Activated CD4-positive, alpha-beta T cell treated with anti-CD3 and anti-CD28 coated beads for 24 hours (primary cell): ENCODE data around the gene ARL13B.
A peak's percentile ranks its signal among the peaks of the same experiment; 100 is the strongest.
"Not testable (repeated sequence)": the region's sequence is repeated elsewhere in the genome, so short reads cannot be mapped to it uniquely, and the experiment has no call there.

Experiments used
- DNase-seq, 2 donors: peaks; one replicate each; pipeline ENCODE4 v3.0.0-alpha.2; 2020; ENCODE audit warnings: low read depth in 2 of 2

ARL13B gene

DNA sequence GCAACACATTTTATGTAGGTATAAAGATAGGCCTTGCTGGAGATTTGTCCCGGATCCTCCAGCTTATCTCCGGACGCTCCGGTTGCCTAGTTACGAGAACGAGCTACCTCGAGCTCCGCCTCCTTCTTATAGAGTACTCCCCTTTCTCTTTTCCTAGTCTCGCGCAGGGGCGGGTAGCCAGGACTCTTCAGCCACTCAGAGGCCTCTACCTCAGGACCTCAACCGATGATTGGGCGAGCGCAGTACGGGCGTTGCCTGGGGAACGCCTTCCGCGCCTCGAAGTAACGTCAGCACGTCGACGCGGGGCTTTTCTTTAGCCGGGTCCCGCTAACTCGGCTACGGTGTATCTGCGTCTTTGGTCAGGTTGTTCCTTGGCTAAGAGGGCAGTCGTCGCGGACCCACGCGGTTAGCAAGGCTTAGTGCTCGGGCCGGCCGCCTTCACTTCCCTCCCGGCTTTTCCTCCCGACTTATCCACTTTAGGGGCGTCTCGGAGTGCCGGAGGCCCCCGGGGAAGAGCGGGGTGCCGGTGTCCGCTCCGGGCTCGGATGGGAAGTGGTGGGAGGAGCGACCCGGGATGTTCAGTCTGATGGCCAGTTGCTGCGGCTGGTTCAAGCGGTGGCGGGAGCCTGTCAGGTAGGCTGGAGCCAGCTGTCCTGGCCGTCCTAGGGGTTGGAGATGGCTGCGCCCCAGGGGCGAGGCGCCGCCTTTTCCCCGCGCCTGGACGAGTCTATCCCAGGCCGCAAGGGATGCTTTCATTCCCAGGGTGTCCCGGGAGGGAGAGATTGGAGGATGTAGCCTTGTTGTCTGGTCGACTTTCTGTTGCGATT lies at the start of gene ARL13B:
Gene ARL13B (plus strand): TSS at position 306 of the 827 bp plus-strand sequence. CDS start 269 bp downstream, at position 575.
- peak; percentile 86 to 87 for DNase-seq

DNA sequence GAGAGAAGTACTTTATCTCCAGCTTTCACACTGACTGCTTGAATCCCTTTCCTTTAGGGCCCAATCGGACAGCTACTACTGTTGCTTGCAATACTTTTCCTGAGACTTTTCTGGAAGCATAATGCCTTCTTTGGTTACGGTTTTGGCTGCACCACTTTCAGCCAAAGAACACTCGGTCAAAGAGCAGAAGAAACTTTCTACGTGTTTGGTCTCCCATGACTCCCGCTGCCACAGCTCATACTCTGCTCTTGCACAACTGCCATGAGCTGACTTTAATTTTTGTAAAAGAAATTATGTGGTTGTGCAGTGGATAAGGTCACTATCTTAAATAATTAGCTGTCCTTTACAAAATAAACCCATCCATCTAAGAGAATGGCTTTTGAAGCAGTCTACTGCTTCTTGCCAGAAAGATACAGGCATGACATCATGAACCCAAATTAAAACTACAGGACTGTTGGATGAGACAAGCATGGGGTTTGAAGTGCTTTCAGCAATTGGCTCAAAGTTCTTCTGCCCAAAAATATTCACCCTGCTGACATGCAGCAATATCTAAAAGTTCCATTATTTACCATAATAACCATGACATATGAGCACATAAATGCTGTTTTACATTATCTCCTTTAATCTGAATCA lies 48.2 kb upstream of the ARL13B start:
- no peak for DNase-seq

GRCh38 chr3:93934366-93935046 lies 45.4 kb upstream of the ARL13B start:
- DNase-seq = no peak

DNA sequence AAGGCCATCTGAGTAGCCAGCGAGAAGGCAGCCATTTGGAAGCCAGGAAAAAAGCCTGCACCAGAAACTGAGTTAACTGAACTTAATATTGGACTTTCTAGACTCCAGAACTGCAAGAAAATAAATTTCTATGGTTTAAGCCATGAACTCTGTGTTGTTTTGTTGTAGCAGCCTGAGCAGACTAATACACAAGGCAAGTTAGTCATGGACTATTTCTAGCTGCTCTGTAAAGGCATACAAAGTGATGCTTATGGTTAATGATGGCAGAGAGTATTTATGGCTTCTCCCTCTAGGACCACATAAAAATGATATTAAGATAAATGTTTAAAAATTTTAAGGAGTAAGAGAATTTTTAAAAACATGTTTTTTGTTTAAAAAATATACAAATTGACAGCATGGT lies 43.4 kb upstream of the ARL13B start:
- no peak for DNase-seq

GRCh38 chr3:93937485-93937884 lies 42.5 kb upstream of the ARL13B start:
- DNase-seq = not testable (repeated sequence)

DNA sequence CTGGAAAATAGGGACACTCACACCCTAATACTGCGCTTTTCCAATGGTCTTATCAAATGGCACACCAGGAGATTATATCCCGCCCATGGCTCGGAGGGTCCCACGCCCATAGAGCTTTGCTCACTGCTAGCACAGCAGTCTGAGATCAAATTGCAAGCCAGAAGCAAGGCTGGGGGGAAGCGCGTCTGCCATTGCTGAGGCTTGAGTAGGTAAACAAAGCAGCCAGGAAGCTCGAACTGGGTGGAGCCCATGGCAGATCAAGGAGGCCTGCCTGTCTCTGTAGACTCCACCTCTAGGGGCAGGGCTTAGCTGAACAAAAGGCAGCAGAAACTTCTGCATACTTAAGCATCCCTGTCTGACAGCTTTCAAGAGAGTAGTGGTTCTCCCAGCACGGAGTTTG lies 30.0 kb upstream of the ARL13B start:
- not testable (repeated sequence) for DNase-seq

DNA sequence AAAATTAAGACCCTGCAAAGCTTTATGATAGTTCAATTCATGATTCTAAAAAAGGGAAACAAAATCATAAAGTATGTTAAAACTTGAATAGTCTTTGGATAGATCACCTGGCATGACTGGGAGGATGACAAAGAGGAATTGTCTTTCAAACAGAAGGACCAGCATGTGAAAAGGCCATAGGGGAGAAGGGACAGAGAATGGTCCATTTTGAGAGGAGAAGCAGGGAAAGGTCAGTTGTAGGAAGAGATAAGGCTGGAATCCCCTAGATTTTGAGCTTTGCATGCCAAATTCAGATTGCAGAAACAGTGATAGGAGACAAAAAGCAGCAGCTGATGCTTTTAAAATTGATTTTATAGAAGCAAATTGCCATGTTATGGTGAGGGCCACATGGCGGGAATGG lies 18.9 kb upstream of the ARL13B start:
- no peak for DNase-seq

DNA sequence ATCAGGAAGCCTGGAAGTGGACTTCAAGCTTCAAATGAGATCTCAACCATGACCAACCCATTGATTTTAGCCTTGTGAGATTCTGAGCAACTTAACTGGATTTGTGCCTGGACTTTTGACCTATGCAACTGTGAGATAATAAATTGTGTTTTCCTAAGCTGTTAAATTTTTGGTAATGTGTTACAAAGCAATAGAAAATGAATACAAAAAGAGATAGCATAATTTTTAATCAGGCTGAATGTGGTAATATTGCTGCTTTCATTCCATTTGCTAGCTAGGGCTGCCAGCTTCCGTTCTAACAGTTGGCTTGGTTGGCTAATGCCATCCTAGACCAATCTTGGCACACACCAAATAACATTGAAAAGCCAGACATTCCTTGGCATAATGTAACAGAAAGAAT lies 18.5 kb upstream of the ARL13B start:
- no peak for DNase-seq

DNA sequence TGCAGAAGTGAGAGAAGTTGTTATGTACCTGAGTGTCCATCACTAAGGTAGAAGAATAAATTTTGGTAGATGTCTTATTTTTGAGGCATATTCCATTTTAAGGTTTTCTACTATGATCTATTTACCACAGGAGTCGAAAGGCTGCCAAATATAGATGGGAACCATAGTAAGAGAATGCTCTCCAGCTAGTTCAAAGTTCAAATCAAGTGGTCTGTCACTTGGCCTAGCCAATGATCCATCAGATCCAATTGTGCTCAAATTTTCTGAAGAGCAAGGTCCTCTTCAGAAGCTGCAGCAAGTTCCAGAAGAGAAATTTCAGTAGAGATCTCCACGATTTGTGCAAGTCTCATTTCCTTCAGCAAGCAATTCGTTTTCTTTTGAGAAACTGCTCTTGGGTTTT lies 17.2 kb upstream of the ARL13B start:
- no peak for DNase-seq

DNA sequence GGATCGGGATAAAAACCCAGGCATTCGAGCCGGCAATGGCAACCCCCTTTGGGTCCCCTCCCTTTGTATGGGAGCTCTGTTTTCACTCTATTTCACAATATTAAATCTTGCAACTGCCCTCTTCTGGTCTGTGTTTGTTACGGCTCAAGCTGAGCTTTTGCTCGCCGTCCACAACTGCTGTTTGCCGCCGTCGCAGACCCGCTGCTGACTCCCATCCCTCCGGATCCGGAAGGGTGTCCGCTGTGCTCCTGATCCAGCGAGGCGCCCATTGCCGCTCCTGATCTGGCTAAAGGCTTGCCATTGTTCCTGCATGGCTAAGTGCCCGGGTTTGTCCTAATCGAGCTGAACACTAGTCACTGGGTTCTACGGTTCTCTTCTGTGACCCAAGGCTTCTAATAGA lies 14.8 kb upstream of the ARL13B start:
- not testable (repeated sequence) for DNase-seq

- no peak for DNase-seq
These were observed 10.5 kb upstream of the ARL13B start for GRCh38 chr3:93969443-93969842.

- DNase-seq = no peak
These were observed 10.0 kb upstream of the ARL13B start for GRCh38 chr3:93969997-93970396.

- DNase-seq = peak in 1 of 2 donors; percentile 31
These were observed 6.5 kb upstream of the ARL13B start, which contains the start of gene PROS1 for GRCh38 chr3:93973131-93974126. Gene PROS1 (minus strand): TSS chr3:93973896. CDS start chr3:93973749, 147 bp downstream.

DNA sequence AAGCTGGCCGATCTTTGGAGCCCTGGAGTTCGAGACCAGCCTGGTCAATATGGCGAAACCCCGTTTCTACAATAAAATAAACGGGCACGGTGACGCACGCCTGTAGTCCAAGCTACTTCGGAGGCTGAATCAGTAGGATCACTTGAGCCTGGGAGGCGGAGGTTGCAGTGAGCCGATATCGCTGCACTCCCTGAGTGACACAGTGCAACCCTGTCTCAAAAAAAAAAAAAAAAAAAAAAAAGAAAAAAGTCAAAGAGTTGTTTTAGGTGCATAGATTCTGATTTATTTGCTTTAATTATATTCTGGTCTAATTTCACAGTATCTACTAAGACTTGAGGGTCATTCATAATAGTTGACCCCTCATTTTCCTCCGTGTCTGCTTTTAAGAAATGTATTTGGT lies 1.7 kb downstream of the ARL13B start:
- DNase-seq = no peak

GRCh38 chr3:93983408-93983807 lies 3.5 kb downstream of the ARL13B start:
- DNase-seq = no peak

GRCh38 chr3:93984618-93985017 lies 4.7 kb downstream of the ARL13B start:
- DNase-seq = no peak

DNA sequence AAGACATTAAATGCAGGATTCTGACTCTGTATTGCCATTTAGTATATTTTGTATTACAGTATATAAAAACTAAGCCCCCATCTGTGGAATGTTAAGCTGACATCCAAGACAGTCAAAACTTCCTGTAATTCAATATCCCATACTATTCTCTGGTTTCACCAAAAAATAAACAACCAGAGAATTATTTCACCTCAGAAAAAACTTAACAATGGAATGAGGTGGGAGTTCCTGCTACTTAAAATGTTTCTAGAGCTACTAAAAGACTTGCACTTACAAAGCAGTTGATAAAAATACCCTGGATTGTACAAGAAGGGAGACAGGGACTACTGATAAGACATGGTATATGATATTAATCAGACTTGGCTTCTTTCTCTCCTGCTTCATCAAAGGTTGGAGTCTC lies 8.3 kb downstream of the ARL13B start:
- no peak for DNase-seq

DNA sequence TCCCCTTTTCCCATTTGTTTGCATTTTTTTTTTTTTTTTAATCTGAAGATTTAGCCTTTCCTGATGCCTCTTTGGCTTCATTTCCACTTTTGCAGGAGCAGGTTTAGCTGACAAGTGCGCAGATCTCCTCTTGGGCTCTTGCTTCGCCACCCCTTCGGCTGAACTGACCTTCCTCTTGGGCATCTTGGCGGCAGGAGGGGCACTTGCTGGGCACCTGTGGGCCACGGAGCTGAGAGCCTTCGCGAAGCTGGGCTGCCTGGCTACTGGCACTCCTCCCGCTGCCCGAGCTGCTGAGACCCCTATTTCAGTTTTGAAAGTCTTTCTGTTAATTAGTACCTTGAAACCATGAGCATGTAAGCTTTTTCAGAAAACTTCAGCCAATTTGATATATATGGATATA lies 8.8 kb downstream of the ARL13B start:
- DNase-seq = no peak

DNA sequence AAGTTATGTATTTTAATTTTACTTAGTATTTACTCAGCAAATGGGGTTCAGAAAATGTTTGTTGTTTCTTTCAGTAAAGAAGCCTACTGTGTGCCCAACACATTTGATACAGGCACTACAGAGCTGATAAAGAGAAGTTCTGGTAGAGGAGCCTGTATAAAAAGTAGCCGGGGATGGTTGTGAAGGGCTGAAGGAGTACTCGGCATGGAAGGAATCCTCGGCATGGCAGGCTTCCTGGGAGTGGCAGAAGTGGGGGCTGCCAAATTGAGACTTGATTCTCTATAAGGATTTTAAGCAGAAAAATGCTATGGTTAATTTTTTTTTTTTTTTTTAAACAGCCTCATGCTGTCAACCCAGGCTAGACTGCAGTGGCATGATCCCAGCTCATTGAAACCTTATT lies 9.3 kb downstream of the ARL13B start:
- DNase-seq = no peak

DNA sequence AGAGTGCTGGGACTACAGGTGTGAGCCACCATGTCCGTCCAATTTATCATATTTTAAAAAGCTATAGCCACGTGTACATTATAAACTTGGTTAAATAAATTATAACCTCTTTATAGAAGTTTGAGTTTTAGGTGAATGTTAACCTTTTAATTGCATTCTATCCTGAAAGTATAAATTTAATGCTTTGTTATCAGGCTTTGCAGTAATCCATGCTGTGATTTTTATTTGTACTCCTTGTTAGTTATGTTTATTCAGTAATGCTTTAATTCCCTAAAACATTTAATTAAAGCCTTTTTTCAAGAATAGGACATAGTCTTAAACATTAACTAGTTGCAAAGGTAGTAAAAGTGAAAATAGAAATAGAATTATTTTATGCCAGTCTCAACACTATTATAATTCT lies 11.7 kb downstream of the ARL13B start:
- no peak for DNase-seq

DNA sequence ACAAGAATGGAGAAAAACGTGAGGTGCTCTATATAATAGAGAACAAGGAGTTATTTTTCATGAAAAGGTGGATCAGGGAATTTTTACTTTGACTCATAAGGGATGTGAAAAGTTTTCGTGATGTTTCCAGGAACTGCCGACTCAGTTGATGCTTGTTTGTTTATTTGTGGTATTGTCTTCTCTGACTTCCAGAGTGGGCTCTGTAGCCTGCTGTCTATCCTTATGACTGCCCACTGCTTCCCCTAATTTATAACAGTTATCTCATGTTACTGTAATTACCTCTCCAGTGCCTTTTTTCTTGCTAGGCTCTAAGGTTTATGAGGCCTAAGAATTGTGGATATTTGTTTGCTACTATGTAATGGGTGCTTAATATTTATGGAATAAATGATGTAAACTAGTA lies 12.3 kb downstream of the ARL13B start:
- DNase-seq = no peak
